DMS53 treated with DMSO at 0.1 percent for 48 hours (cell line): Measurements from ENCODE around the gene EFR3B.

Source experiments
- DNase-seq: peaks from one replicate; lab custom pipeline; 2025; ENCODE audit not compliant: unreplicated experiment; lab: John Stamatoyannopoulos, UW

Gene EFR3B

DNA sequence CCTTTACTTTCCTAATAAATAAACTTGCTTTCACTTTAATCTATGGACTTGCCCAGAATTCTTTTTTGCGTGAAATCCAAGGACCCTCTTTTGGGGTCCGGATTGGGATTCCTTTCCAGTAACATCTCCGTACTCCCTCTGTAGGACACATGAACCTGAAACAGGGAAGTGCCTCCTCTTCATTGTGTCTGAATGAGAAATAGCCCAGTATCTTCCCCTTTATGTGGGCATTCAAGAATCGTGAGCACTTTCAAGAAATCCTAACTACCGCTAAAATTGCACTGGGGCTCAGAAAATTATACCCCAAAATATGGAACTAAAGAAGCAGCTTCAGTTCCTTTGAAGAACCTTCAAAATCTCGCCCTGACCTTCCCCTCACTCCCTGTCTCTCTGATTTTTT, 134.3 kb downstream of the EFR3B start:
- no peak for DNase-seq

DNA sequence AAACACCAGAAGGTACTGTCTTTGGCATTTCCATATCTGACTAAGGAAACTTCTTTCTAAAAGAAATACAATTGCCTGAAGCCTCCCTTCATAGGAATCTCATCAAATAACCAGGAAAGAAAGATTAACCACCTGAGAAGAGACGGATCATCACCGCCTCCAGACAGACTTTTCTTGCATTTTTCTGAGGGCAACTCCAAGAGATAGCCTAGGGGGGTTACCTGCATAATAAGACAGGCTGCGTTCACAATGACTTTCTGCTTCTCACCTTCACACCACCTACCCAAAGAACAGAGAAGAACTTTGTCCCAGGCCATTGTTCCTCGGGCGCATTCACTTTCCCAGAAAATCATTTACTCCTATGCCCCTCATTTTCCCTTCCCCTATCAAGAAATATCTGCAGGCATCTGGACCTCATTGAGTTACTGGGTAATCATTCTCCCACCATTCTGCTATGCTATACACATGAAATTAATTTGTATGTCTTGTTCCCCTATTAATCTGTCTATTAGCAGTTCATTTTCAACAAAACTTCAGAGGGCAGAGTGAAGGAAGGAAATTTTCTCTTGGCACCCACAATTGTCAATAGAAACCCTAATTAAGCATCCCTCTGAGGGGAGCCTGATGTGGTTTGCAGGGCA, 134.8 kb downstream of the EFR3B start:
- no peak for DNase-seq

DNA sequence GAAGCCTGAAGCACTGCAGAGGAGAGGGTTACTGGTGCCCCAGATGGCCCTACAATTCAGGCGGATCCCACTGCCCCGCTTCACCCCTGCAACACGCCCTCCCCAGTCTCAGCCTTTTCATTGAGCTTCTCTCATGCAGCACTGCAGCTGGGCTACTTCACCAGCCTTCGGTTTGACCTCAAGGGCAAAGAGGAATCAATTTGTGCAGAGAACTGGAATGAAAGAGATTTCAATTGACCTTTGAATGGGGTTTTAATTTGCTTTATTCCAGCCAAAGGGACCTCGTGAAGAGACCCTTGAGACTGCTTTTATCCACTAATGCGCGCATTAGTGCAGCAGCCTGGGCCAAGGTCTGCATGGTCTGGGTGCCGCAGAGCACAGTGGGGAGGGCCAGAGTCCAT, 135.3 kb downstream of the EFR3B start:
- no peak for DNase-seq

DNA sequence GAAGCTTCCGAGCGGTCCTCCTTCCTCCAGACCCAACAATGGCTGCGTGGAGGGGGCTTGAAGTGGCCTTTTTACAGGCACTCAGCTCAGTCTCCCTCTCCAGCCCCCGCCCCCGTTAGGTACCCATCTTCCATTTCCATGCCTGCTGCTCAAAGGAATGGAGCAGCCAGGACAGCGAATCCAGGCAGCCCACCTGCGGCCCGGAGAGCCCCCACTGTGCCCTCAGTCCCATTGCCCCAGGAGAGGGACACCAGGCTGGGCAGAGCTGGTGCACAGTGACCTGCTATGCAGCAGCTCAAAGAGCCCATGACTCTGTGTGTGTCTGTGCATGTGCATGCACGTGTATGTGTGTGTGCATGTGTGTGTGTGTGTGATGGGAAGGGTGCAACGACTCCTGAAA, 137.1 kb downstream of the EFR3B start:
- no peak for DNase-seq

- DNase-seq: peak; percentile 75
Observed at GRCh38 chr2:25184254-25184653, 142.4 kb downstream of the EFR3B start.

GRCh38 chr2:25187729-25188350, 146.0 kb downstream of the EFR3B start:
- no peak for DNase-seq

GRCh38 chr2:25188405-25188804, 146.5 kb downstream of the EFR3B start:
- no peak for DNase-seq

GRCh38 chr2:25190536-25190935, 148.7 kb downstream of the EFR3B start:
- DNase-seq: no peak

GRCh38 chr2:25194576-25195122, 152.8 kb downstream of the EFR3B start:
- no peak for DNase-seq

GRCh38 chr2:25197336-25198208, 155.7 kb downstream of the EFR3B start:
- DNase-seq: no peak

GRCh38 chr2:25198209-25198525, 156.3 kb downstream of the EFR3B start:
- DNase-seq: no peak

GRCh38 chr2:25198576-25198975, 156.7 kb downstream of the EFR3B start:
- no peak for DNase-seq

DNA sequence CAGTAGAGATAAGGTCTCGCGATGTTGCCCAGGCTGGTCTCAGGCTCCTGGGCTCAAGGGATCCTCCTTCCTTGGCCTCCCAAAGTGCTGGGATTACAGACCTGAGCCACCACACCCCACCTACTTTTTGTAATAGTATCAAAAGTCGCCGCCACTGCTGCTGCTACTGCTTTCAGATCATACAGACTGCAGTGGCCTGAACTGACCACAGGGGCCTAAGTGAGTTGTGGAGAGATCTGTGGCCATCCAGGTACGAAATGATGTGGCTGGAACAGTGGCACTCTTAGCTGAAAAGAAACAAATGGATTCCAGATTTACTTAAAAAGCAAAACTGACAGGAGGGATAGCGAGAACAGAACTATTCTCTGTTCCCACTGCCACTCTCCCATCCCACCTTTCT, 159.4 kb downstream of the EFR3B start:
- no peak for DNase-seq

GRCh38 chr2:25201794-25202193, 159.9 kb downstream of the EFR3B start:
- DNase-seq: no peak

- DNase-seq: no peak
Observed at GRCh38 chr2:25202275-25202674, 160.4 kb downstream of the EFR3B start.

DNA sequence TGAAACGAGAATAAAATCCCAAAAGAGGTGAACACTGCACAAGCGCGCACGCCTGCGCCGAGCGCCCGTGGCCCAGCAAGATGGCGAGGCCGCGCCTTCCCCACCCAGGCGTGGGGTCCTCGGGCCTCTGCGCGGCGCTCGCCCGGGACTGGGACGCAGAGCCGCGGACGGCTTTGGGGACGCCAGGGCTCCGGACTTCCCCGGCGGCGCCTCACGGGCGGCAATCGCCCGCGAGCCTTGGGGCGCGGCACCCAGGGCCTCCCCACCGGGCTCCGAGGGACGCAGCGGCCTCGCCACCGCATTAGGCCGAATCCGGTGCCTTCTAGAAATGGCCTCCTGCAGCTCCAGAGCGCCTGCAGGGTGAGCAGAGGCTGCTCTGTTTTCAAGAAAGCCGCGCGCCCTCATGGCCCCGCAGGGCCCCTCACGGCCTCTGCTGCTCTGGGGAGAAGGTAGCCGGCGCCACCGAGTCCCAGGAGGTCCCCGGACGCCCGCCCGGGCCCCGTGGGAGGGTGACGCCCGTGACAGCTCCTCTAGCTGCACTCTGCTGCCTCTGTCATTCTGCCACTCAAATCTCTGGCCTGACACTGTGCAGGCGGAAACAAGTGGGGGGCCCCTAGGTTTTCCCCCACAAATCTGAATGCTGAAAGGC, 162.4 kb downstream of the EFR3B start:
- no peak for DNase-seq

DNA sequence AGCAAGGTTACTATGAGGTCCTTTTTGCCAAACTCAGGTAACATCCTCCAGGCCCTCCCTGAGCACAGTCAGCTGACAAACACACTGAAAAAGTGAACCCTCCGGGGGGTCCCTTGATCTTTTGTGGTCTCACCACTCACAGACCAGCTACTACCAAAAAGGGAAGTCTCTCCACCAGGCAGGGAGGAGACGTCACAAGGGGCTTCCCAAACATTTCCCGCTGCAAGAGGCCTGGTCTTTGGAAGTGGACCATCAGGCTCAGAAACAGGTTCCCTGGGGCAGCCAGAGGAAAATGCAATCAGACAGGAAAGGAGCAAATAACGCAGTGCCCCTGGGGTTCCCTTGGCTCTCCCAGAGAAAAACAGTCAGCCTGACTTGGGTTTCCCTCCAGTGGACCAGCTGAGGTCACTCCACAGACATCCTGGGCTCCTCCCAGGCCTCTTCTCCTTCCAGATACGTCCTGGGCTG, 165.2 kb downstream of the EFR3B start:
- DNase-seq: no peak
